ENCODE data around the gene KRTAP5-3. TPM values are rescaled to one million over a fixed set of nuclear protein-coding genes. Genes with fewer than 3 reads are reported as not detected.

The KRTAP5-3 gene
- total and polyA plus RNA-seq, 9 of the 15 experiments (the other 6 are each of a cell fraction or from before 2014, with no cell fraction given): not detected

GRCh38 chr11:1572197-1573076 lies 35.8 kb downstream of the KRTAP5-3 start, which contains the start of gene DUSP8 (continued):
- no peak for TF ChIP-seq FOXM1 (IDR thresholded peaks at IDR 0.05; ENCODE audit: low read depth)
- TF ChIP-seq FOXM1 (CRISPR knock-in tag; IDR thresholded peaks at IDR 0.05; ENCODE audit: low read depth): no peak
- no peak for TF ChIP-seq ZNF3 (CRISPR knock-in tag; IDR thresholded peaks at IDR 0.05)
- no peak for TF ChIP-seq HDAC6 (IDR thresholded peaks at IDR 0.05; ENCODE audit: low read depth, low read length)
- no peak; the same call in 1 of the 2 replicates for TF ChIP-seq ZNF644 (tag; IDR thresholded peaks at IDR 0.05; ENCODE audit: low read depth)
- no peak for TF ChIP-seq CCNT2 (IDR thresholded peaks at IDR 0.05; ENCODE audit: borderline replicate concordance, extremely low read depth, insufficient read length, low read depth, low read length)
- no peak for TF ChIP-seq GTF2A2 (tag; IDR thresholded peaks at IDR 0.05)
- TF ChIP-seq COPS2 (conservative IDR thresholded peaks at IDR 0.05): no peak
- TF ChIP-seq, protein P1, sequence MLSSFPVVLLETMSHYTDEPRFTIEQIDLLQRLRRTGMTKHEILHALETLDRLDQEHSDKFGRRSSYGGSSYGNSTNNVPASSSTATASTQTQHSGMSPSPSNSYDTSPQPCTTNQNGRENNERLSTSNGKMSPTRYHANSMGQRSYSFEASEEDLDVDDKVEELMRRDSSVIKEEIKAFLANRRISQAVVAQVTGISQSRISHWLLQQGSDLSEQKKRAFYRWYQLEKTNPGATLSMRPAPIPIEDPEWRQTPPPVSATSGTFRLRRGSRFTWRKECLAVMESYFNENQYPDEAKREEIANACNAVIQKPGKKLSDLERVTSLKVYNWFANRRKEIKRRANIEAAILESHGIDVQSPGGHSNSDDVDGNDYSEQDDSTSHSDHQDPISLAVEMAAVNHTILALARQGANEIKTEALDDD (IDR thresholded peaks at IDR 0.05): no peak
- no peak; the same call in 1 of the 2 replicates for TF ChIP-seq BHLHE40 (IDR thresholded peaks at IDR 0.05; ENCODE audit: low read length)
- TF ChIP-seq PHF8 (IDR thresholded peaks at IDR 0.05; ENCODE audit: borderline replicate concordance, low read length): no peak
- no peak for TF ChIP-seq ID3 (CRISPR knock-in tag; IDR thresholded peaks at IDR 0.05)
- no peak for TF ChIP-seq ID3 (tag; IDR thresholded peaks at IDR 0.05)
- peak; percentile 89 for TF ChIP-seq CREM (IDR thresholded peaks at IDR 0.05; ENCODE audit: low read depth)
- TF ChIP-seq, protein P2, sequence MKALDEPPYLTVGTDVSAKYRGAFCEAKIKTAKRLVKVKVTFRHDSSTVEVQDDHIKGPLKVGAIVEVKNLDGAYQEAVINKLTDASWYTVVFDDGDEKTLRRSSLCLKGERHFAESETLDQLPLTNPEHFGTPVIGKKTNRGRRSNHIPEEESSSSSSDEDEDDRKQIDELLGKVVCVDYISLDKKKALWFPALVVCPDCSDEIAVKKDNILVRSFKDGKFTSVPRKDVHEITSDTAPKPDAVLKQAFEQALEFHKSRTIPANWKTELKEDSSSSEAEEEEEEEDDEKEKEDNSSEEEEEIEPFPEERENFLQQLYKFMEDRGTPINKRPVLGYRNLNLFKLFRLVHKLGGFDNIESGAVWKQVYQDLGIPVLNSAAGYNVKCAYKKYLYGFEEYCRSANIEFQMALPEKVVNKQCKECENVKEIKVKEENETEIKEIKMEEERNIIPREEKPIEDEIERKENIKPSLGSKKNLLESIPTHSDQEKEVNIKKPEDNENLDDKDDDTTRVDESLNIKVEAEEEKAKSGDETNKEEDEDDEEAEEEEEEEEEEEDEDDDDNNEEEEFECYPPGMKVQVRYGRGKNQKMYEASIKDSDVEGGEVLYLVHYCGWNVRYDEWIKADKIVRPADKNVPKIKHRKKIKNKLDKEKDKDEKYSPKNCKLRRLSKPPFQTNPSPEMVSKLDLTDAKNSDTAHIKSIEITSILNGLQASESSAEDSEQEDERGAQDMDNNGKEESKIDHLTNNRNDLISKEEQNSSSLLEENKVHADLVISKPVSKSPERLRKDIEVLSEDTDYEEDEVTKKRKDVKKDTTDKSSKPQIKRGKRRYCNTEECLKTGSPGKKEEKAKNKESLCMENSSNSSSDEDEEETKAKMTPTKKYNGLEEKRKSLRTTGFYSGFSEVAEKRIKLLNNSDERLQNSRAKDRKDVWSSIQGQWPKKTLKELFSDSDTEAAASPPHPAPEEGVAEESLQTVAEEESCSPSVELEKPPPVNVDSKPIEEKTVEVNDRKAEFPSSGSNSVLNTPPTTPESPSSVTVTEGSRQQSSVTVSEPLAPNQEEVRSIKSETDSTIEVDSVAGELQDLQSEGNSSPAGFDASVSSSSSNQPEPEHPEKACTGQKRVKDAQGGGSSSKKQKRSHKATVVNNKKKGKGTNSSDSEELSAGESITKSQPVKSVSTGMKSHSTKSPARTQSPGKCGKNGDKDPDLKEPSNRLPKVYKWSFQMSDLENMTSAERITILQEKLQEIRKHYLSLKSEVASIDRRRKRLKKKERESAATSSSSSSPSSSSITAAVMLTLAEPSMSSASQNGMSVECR (CRISPR knock-in tag; IDR thresholded peaks at IDR 0.05): no peak
- TF ChIP-seq ATF1 (CRISPR knock-in tag; IDR thresholded peaks at IDR 0.05): peak; percentile 32; the same call in 1 of the 2 replicates
- TF ChIP-seq ATF1 (tag; IDR thresholded peaks at IDR 0.05): peak; percentile 83
- no peak for TF ChIP-seq ZNF696 (CRISPR knock-in tag; conservative IDR thresholded peaks at IDR 0.05)
- no peak for TF ChIP-seq CREBBP (IDR thresholded peaks at IDR 0.05; ENCODE audit: low read depth, low read length)
- TF ChIP-seq ZNF324 (CRISPR knock-in tag; IDR thresholded peaks at IDR 0.05): no peak
- TF ChIP-seq ZNF436 (CRISPR knock-in tag; IDR thresholded peaks at IDR 0.05): peak; percentile 71
- no peak for TF ChIP-seq SAFB2 (IDR thresholded peaks at IDR 0.05; ENCODE audit: borderline replicate concordance, low read depth, low read length, severe bottlenecking)

Data from K562 (cell line).